SU-DHL-6 (cell line): ENCODE results near the gene BEAN1.

Experiments used
- H2AFZ ChIP-seq: fragments of 200-600 bp; sonication (generic); 2 replicates; pipeline ENCODE4 v1.6.1; 2014; ENCODE audit warnings: low read depth, mild to moderate bottlenecking, moderate library complexity, mixed read lengths, antibody characterized with exemption, low read length; ENCODE audit not compliant: severe bottlenecking
- H3F3A ChIP-seq: fragments of 200-600 bp; shearing (Covaris generic); 2 replicates; pipeline ENCODE4 v1.6.0; 2016; ENCODE audit warnings: antibody characterized with exemption, mild to moderate bottlenecking; ENCODE audit not compliant: insufficient read depth
- H3K27ac ChIP-seq: fragments of 200-600 bp; sonication (generic); 2 replicates; pipeline ENCODE4 v1.5.1; 2016; ENCODE audit warnings: low read depth, mild to moderate bottlenecking, low read length, moderate library complexity, mixed read lengths
- H3K27me3 ChIP-seq: fragments of 200-600 bp; sonication (generic), shearing (Covaris generic); 2 replicates; pipeline ENCODE4 v1.6.0; 2014; ENCODE audit warnings: mild to moderate bottlenecking, low read length
- H3K36me3 ChIP-seq: fragments of 200-600 bp; sonication (generic); 2 replicates; pipeline ENCODE4 v1.6.1; 2014; ENCODE audit warnings: mild to moderate bottlenecking, low read length, mixed read lengths
- H3K4me2 ChIP-seq: fragments of 300-600, 200-600 bp; shearing (Covaris generic), sonication (generic); 2 replicates; pipeline ENCODE4 v1.6.0; 2014; ENCODE audit warnings: low read length, low read depth, mild to moderate bottlenecking; ENCODE audit not compliant: poor library complexity, severe bottlenecking
- H3K4me3 ChIP-seq: fragments of 200-600 bp; sonication (generic); 2 replicates; pipeline ENCODE4 v1.5.1; 2014; ENCODE audit warnings: antibody characterized with exemption, low read length, mild to moderate bottlenecking, mixed read lengths; ENCODE audit not compliant: insufficient read depth, poor library complexity, severe bottlenecking
- H3K79me2 ChIP-seq: fragments of 200-600 bp; sonication (generic); 2 replicates; pipeline ENCODE4 v1.6.1; 2014; ENCODE audit warnings: mild to moderate bottlenecking, low read length, moderate library complexity; ENCODE audit not compliant: insufficient read depth
- H3K9ac ChIP-seq: fragments of 200-600 bp; sonication (generic); 2 replicates; pipeline ENCODE4 v1.7.0; 2014; ENCODE audit warnings: mild to moderate bottlenecking, low read length
- H3K9me2 ChIP-seq: fragments of 200-600 bp; sonication (generic); replicated peaks from 2 replicates; pipeline ENCODE4 v1.6.1; 2014; ENCODE audit warnings: low read length; ENCODE audit not compliant: insufficient read depth
- H3K9me3 ChIP-seq: fragments of 200-600 bp; sonication (generic); 2 replicates; pipeline ENCODE4 v1.6.1; 2014; ENCODE audit warnings: low read length, mixed read lengths; ENCODE audit not compliant: insufficient read depth
- H4K20me1 ChIP-seq: fragments of 200-600 bp; sonication (generic); 2 replicates; pipeline ENCODE4 v1.6.1; 2014; ENCODE audit warnings: low read depth, mild to moderate bottlenecking, antibody characterized with exemption, low read length, moderate library complexity, mixed read lengths
- CTCF ChIP-seq: fragments of 200-600 bp; sonication (generic); IDR thresholded peaks from one replicate; pipeline ENCODE4 v1.5.1; 2017; ENCODE audit warnings: antibody characterized with exemption, mild to moderate bottlenecking, low read length, moderate library complexity; ENCODE audit not compliant: insufficient read depth, poor library complexity, severe bottlenecking
- EZH2phosphoT487 ChIP-seq: fragments of 200-600 bp; sonication (generic), shearing (Covaris generic); conservative IDR thresholded peaks from 2 replicates; pipeline ENCODE4 v1.6.1; 2018; ENCODE audit warnings: mild to moderate bottlenecking, antibody characterized with exemption, low read length, moderate library complexity, mixed read lengths

BEAN1 gene

GRCh38 chr16:66510298-66510697, 83.2 kb downstream of the BEAN1 start:
- no peak overlapping the region for H3K4me2 ChIP-seq
- no peak overlapping the region for H3K27ac ChIP-seq

GRCh38 chr16:66510711-66511601, 83.9 kb downstream of the BEAN1 start:
- Histone ChIP-seq H3K27ac (no peak overlapping the region), H3K9ac (no peak overlapping the region), H3K36me3 (no peaks in the 10 kb centered on the region), H3K27me3 (no peaks in the 10 kb centered on the region), H2AFZ (no peak overlapping the region), H3K4me2 (no peak overlapping the region), H3K4me3 (no peak overlapping the region), H3K79me2 (no peaks in the 10 kb centered on the region), H4K20me1 (no peaks in the 10 kb centered on the region), H3K9me2 (no peaks in the 10 kb centered on the region), H3F3A (no peaks in the 10 kb centered on the region), H3K9me3 (no peaks in the 10 kb centered on the region)
- no peak for TF ChIP-seq EZH2phosphoT487
- TF ChIP-seq CTCF: no peak

More at GRCh38 chr16:66510298-66510697, 83.2 kb downstream of the BEAN1 start:
- no peak overlapping the region for H3K4me3 ChIP-seq
- H3K9me2 ChIP-seq: no peaks in the 10 kb centered on the region
- H4K20me1 ChIP-seq: no peaks in the 10 kb centered on the region
- H3K36me3 ChIP-seq: no peaks in the 10 kb centered on the region
- no peak overlapping the region for H3K9ac ChIP-seq
- H3K79me2 ChIP-seq: no peaks in the 10 kb centered on the region
- no peaks in the 10 kb centered on the region for H3K27me3 ChIP-seq
- H3F3A ChIP-seq: no peaks in the 10 kb centered on the region
- H2AFZ ChIP-seq: no peak overlapping the region
- TF ChIP-seq CTCF: no peak
- H3K9me3 ChIP-seq: no peaks in the 10 kb centered on the region

- H3K27ac ChIP-seq: no peak overlapping the region
These were observed 84.6 kb downstream of the BEAN1 start for GRCh38 chr16:66511602-66512271.

More at GRCh38 chr16:66511602-66512271, 84.6 kb downstream of the BEAN1 start:
- Histone ChIP-seq H3K9ac (no peak overlapping the region), H3K36me3 (no peaks in the 10 kb centered on the region), H3K9me2 (no peaks in the 10 kb centered on the region), H2AFZ (no peak overlapping the region), H3F3A (0 out of 2 replicates have a peak, but pooled peaks cover 6% of the 10 kb centered on the region), H3K79me2 (no peaks in the 10 kb centered on the region), H4K20me1 (no peaks in the 10 kb centered on the region), H3K4me2 (no peak overlapping the region), H3K4me3 (no peak overlapping the region), H3K9me3 (no peaks in the 10 kb centered on the region), H3K27me3 (no peaks in the 10 kb centered on the region)
- TF ChIP-seq EZH2phosphoT487: no peak
- no peak for TF ChIP-seq CTCF
